ENCODE measurements around the gene SLC2A13.

SLC2A13 gene

DNA sequence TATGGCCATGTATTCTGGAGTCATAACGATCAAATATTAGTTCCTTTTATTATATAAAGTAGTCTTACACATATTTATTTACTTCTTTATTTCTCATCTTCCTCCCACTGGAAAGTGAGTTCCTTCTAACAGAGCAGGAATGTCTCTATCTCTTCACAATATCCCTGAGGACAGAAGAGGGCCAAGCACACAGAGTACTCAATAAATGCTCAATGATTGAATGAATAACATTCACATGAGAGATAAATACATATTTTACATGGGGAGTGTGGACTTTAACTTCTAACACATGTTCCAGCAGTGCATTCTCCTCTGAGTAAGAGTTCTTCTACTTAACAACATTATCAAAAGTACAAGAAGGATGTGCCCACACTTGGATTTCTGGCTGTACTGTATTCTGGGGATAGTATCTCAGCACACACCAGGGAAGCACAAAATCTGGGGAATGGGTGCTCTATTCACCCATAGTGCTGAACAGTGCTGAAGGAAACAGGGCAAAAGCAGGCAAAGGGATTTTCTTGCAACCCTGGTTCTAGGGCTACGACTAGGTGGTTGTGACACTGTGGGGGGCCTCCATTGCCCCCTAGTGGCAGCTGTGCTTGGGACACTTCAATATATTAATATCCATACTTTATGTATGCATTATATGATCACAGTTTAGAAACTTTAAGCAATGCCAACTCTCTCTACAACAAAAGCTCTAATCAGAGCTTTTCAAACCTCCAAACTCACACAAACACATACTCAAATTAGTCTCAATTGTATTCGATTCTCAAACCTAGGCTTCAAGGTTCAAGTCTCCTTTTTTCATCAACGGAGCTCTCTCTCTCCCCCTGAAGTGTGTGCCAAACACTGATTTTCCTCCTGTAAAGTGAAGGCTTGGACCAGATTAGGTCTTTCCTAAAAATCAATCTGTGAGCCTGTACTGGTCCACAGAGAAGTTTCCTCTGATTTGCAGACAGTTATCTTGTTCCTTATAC, 115.5 kb downstream of the SLC2A13 start:
- FAIRE-seq = no peak

GRCh38 chr12:39989501-39989900, 116.4 kb downstream of the SLC2A13 start:
- no peak for FAIRE-seq

- FAIRE-seq = no peak
Measured at GRCh38 chr12:39988574-39988973, 117.3 kb downstream of the SLC2A13 start.

- no peak for FAIRE-seq
Measured at GRCh38 chr12:39986674-39987073, 119.2 kb downstream of the SLC2A13 start.

DNA sequence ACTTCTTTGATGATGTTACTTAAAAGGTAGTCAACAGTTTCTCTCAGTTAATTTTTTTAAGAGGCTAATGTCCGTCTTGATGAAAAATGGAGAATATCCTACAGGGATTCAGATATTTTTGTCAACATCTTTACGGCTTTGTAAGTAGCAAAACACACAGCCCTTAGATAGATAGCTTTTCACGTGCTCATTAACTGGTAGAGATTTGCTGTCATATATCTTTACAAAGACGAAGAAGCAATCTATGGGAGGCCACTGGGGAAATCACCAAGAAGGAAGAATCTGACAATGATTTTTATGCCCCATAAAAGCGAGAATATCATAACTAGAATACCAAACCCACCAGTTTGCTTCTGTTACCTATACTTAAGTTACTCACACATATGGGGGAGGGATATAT, 121.2 kb downstream of the SLC2A13 start:
- no peak for FAIRE-seq

DNA sequence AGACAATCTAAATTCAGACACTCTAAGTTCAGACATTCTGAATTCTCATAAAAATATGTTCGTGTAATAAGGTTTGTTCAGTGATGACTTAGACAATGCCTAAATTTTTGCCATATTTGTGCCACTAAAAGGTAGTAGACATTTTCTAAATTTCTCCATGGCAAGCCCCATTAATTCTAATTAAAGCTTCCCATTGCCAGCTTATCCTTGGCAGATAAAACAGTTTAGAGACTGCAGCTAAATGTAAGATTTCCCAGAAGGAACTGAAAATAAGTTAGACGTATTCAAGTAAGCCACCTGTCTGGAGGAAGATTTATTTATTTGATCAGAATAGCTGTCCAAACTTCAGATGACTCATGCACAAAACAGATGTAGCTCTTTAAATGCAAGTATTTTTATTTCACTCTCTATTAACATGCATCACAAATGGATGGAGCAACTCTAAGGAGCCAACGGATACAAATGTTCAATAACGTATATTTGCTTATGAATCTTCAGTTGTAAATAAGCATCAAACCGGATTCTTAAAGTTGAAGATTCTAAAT, 130.4 kb downstream of the SLC2A13 start:
- FAIRE-seq = no peak

GRCh38 chr12:39972119-39972518, 133.8 kb downstream of the SLC2A13 start:
- FAIRE-seq = no peak

DNA sequence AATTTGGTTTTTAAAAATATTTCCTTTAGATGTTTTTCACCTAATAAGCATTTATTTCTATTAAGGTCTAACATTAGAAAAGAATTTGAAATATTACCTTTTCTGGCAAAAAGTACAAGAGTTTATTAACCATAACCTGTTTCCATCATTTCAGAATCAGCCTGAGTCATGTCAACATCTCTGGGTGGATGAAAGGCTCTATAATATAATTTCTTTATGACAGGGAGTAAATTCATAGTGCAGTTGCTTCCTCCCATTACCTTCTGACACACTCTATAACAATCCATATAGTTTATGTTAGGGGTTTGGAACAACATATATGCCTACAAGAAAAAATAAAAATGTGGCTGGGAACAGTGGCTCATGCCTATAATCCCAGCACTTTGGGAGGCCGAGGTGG, 134.5 kb downstream of the SLC2A13 start:
- FAIRE-seq = no peak

- no peak for FAIRE-seq
Measured at GRCh38 chr12:39966721-39967120, 139.2 kb downstream of the SLC2A13 start.

DNA sequence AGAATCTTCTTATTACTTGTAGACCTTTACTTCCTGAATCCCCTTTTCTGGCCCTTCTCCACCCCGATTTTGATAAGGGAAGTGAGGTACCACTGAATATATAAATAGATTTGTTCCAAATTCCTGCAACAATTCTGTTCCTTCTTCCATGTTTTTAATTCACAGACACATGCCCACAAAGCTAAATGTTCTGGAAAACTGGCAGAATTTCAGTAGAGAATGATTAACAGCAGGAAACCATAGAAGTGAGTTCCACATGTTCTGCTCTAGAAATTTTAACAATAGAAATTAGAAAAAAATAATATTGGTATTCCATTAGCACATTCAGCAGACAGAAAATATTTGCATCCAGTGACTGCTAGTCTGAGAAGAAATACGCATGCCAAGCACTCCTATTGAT, 139.6 kb downstream of the SLC2A13 start:
- no peak for FAIRE-seq

- no peak for FAIRE-seq
Measured at GRCh38 chr12:39959467-39959866, 146.4 kb downstream of the SLC2A13 start.

GRCh38 chr12:39959031-39959430, 146.8 kb downstream of the SLC2A13 start:
- no peak for FAIRE-seq

- no peak for FAIRE-seq
Measured at GRCh38 chr12:39958377-39958776, 147.5 kb downstream of the SLC2A13 start.

GRCh38 chr12:39956725-39957124, 149.2 kb downstream of the SLC2A13 start:
- no peak for FAIRE-seq

DNA sequence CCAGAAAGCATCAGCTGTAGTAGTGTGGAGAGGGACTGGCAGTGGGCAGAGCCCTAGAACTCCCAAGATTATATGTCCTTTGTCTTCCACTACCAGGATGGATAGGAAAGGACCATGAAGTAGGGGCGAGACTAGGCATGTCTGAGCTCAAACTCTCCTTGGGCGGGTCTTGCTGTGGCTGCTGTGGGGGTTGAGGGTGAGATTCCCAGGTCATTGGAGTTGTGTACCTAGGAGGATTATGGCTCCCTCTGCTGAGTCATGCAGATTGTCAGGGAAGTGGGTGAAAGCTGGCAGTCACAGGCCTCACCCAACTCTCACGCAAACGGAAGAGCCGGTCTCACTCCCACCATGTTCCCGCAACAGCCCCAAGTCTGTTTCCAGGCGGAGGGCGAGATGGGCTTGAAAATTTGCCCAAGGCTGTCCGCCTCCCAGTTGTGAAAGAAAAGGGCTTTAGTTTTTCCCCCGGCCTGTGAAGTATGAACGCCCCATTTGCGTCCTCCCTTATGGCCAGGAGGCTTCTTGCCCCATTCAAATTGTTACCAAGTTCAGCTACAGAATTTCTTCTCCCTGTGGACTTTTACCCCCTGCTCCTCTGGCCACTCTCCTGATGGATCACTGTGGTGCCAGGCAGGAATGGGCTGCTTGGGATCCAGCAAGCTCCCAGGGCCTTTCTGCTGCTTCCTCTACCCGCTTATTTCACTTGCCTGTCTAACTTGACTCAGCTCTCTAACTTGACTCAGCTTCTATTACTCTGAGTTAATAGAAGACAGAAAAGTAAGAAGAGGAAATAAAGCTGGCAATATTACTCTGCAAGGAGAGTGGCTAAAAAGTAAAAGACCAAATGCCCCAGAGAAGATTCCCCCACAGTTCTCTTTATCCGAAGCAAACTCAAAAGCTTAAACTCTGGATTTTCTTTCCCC, 159.3 kb downstream of the SLC2A13 start:
- no peak for FAIRE-seq

DNA sequence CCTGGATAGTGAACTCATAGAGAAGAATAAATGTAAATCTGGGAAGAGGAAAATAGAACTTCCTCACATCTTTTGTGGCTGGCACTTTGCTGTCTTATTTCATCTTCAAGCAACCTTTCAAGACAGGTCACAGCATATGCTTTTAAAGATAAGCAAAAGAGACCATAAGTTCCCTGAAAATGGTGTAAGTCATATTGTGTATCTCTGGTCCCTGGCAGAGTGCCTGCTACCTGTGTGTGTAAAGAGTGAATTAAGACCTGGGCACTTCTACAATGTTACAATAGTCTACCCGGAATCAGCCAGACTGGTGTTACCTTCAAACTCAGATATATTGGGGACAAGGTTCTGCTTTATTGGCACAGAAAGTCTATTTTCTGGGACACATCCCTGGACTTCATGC, 168.8 kb downstream of the SLC2A13 start:
- no peak for FAIRE-seq

DNA sequence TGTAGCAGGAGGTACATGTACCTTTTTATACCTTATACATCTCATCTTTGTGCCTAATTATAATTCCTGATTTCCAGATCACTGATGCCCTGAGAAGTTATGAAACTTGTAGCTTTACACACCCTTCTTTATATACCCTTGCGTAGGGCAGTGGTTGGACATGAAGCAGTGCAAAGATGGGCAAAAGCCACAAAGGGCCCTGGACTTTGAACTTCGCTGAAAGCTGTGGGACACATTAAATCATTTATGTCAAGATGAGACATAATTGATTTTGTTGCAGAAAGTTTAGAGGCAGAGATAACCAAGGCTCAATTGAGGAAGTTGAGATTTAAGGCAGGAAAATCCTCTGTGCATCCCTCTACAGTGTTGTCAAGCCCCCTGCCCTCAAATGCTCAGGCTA, 170.0 kb downstream of the SLC2A13 start:
- no peak for FAIRE-seq

DNA sequence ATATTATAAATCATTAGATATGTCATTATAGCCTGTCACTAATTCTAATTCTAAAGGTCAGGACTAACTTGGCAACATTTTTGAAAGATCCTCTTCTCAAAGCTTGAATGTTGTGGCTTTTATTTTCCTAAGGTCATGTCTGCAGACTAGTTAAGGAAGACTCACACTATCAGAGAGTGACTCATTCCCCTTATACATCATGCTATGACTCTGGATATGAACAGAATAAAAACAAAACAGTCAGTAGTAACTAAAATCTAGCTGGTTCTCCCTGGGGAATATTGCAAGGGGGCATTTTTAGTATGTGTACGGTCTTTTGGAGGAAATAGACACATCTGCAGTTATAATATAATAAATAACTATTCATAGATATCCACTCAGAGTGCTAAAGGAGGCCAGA, 170.6 kb downstream of the SLC2A13 start:
- FAIRE-seq = no peak

GRCh38 chr12:39931857-39932256, 174.0 kb downstream of the SLC2A13 start:
- FAIRE-seq = no peak

GRCh38 chr12:39931231-39931630, 174.7 kb downstream of the SLC2A13 start:
- FAIRE-seq = no peak

- FAIRE-seq = no peak
Measured at GRCh38 chr12:39930101-39930500, 175.8 kb downstream of the SLC2A13 start.

DNA sequence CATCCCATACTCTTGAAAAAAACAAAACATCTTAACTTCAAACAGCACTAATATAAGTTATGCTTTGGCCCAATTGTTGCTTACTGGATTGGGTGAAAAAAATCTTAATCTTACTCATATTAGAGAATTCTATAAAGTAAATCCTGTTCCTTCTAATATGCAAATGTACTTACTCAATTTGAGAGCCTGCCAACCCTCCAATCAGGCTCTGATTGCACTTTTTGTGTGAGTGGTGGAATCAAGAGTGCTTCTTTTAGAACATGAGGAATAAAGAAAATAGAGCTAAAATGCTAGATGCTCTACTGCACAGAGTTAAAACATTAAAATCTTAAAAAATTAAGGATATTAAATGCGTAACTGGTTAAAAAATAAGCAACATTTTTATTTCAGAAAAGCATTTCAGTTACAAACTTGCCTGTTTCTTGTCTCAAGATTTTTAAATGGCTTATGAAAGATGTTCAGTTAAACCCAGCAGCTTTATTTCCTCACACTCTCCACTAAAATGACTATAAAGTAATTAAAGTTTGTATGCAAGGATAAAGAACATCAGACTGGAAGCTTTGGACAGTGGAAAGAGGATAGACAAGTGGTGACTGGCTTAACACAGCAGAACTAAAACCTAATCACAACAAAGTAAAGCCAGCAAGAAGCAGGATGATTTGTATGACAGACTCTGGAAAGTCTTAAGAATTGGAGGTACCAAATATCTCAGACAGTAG, 177.5 kb downstream of the SLC2A13 start:
- no peak for FAIRE-seq

- no peak for FAIRE-seq
Measured at GRCh38 chr12:39923364-39923763, 182.5 kb downstream of the SLC2A13 start.
